Activated T-cell treated with anti-CD3 and anti-CD28 coated beads for 1 hour (primary cell): ENCODE results near the gene TH.

Experiments
- DNase-seq: peaks from one replicate; pipeline ENCODE4 v3.0.0-alpha.2; 2020; ENCODE audit warnings: low read depth

Gene TH

GRCh38 chr11:2159536-2160413, 11.8 kb downstream of the TH start:
- DNase-seq, result no peak

- DNase-seq, result no peak
These were observed 12.6 kb downstream of the TH start for GRCh38 chr11:2158966-2159365.

- no peak for DNase-seq
These were observed 13.3 kb downstream of the TH start for GRCh38 chr11:2158296-2158737.

GRCh38 chr11:2157294-2158040, 14.1 kb downstream of the TH start:
- DNase-seq, result no peak

- DNase-seq, result peak; percentile 34
These were observed 15.0 kb downstream of the TH start for GRCh38 chr11:2156416-2157182.

GRCh38 chr11:2155511-2155910, 16.1 kb downstream of the TH start:
- no peak for DNase-seq

- no peak for DNase-seq
These were observed 16.7 kb downstream of the TH start for GRCh38 chr11:2154889-2155288.

- DNase-seq, result no peak
These were observed 17.4 kb downstream of the TH start for GRCh38 chr11:2154195-2154585.

GRCh38 chr11:2153581-2154194, 17.9 kb downstream of the TH start:
- no peak for DNase-seq

- peak; percentile 73 for DNase-seq
These were observed 19.9 kb downstream of the TH start for GRCh38 chr11:2151500-2152257.

GRCh38 chr11:2149864-2150847, 21.5 kb downstream of the TH start:
- DNase-seq, result no peak

GRCh38 chr11:2149460-2149859, 22.2 kb downstream of the TH start:
- DNase-seq, result no peak

GRCh38 chr11:2148595-2148994, 23.0 kb downstream of the TH start:
- DNase-seq, result no peak

- no peak for DNase-seq
These were observed 24.2 kb downstream of the TH start for GRCh38 chr11:2147391-2147790.

- DNase-seq, result no peak
These were observed 25.6 kb downstream of the TH start for GRCh38 chr11:2146051-2146450.

- DNase-seq, result no peak
These were observed 26.9 kb downstream of the TH start for GRCh38 chr11:2144544-2145248.

- DNase-seq, result no peak
These were observed 27.6 kb downstream of the TH start for GRCh38 chr11:2143799-2144543.

- no peak for DNase-seq
These were observed 28.2 kb downstream of the TH start for GRCh38 chr11:2143477-2143798.

GRCh38 chr11:2142762-2143202, 28.8 kb downstream of the TH start:
- no peak for DNase-seq
